Muscle layer of duodenum (tissue), 2 donors: ENCODE data around the gene SHROOM3.
A peak's percentile ranks its signal among the peaks of the same experiment; 100 is the strongest.

Source experiments
- H3K27ac ChIP-seq: one replicate; pipeline ENCODE4 v1.7.0; 2013; ENCODE audit warnings: mild to moderate bottlenecking, low read length
- H3K27me3 ChIP-seq: one replicate; pipeline ENCODE4 v1.7.0; 2013; ENCODE audit warnings: low read depth, mild to moderate bottlenecking, control low read depth, low read length
- H3K36me3 ChIP-seq, 2 donors: one replicate each; pipeline ENCODE4 v1.7.0; 2013; ENCODE audit warnings: low read length in 2 of 2, control low read depth in 1 of 2, mild to moderate bottlenecking in 1 of 2; ENCODE audit not compliant: insufficient read depth in 2 of 2, control insufficient read depth in 1 of 2
- H3K4me1 ChIP-seq, 2 donors: one replicate each; pipeline ENCODE4 v1.7.0; 2013; ENCODE audit warnings: low read length in 2 of 2, mild to moderate bottlenecking in 2 of 2, control low read depth in 1 of 2, moderate library complexity in 1 of 2; ENCODE audit not compliant: insufficient read depth in 2 of 2, control insufficient read depth in 1 of 2
- H3K4me3 ChIP-seq, 2 donors: one replicate each; pipeline ENCODE4 v1.7.0; 2013; ENCODE audit warnings: low read length in 2 of 2, low read depth in 1 of 2, mild to moderate bottlenecking in 1 of 2
- H3K9me3 ChIP-seq, 2 donors: one replicate each; pipeline ENCODE4 v1.7.0; 2013; ENCODE audit warnings: low read length in 2 of 2, control low read depth in 1 of 2, mild to moderate bottlenecking in 1 of 2; ENCODE audit not compliant: control insufficient read depth in 1 of 2
- donor health status: healthy.

The SHROOM3 gene

DNA sequence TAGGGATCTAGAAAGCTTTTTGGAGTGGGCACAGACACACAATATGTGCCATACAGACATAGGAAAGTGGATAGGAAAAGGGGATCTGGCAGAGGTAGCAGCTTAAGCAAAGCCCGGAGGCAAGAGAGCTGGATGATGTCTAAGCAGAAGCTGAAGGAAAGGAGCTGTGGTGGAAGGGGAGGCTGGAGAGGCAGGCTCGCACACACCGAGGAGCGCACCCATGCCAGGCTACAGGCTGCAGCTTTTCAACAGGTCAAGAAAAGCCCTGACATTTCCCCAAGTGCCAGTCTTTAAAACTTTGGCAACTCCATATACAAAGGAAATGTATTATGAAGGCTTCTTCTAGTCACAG lies 395.6 kb downstream of the SHROOM3 start:
- Histone ChIP-seq H3K4me1 (peaks cover 0 to 8% of the 10 kb centered on the region in 2 donors), H3K27ac (peak overlapping the region; percentile 91), H3K27me3 (no peaks in the 10 kb centered on the region), H3K4me3 (peak overlapping the region in 1 of 2 donors; percentile 47), H3K9me3 (no peaks in the 10 kb centered on the region), H3K36me3 (no peaks in the 10 kb centered on the region)

DNA sequence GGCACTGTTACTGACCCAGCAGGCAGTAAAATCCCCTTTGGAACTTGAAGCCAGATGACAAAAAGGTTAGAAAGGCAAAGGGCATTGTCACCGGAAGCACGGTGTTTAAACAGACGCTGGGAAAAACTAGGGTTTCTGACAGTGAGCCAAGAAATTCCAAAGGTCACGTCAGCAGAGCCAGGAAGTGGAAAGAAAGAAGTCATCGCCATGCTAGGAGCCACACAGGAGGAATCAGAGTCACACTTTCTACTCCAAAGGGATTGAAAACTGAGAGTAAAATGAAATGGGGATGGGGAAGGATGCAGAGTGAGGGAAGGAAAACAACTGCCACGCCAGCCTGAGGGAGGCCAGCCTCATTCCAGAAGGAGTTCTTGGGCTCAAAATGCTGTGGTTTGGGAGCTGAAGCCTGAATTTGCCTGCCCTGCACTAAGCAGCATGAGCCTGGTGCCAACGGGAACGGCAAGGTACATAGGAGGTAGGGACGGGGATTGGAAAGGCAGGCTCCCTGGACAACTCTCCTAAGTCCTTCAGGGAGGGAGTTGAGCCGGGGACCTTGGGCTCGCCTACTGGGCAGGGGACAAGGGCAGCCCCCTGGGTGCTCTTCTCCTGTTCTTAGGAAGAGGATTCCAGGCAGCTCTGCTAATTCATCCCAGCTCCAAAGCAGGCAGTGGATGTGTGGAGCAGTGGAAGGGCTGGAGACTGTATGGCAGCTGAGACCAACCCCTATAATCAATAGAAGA lies 396.1 kb downstream of the SHROOM3 start:
- peak overlapping the region in 1 of 2 donors; percentile 47 for H3K4me3 ChIP-seq
- no peaks in the 10 kb centered on the region for H3K27me3 ChIP-seq
- peaks cover 0 to 8% of the 10 kb centered on the region in 2 donors for H3K4me1 ChIP-seq
- no peaks in the 10 kb centered on the region for H3K9me3 ChIP-seq
- peak overlapping the region; percentile 91 for H3K27ac ChIP-seq
- no peaks in the 10 kb centered on the region for H3K36me3 ChIP-seq

DNA sequence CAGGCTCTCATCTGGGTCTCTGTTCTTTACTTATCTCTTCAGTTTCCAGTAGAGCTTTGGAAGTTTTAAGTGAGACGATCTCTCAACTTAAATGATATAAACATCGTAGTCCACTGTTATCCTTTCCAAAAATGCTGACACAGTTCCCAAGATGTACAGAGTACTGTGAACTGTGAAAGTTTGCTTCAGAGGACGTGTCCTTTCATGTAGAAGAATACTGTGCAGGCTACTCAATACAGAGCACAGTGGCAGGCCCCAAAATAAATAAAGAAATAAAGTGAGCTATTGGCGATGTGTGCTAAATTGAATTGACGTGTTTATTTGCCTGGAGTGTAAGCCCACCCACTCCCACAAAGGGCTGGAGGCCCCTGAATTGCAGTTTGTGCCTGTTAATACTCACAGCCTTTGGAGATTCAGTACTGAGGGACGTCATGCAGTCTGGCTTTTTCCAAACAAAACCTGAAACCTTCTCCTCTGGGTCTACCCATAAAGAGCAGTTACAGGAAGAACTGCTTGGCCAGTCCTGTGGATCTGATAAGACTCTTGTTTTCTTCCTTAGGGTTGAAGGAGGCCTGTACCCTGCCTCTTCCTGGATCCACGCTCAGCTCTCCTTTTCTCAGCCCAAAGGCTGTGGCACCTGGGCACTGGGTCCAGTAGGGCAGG lies 396.8 kb downstream of the SHROOM3 start:
- Histone ChIP-seq H3K36me3 (no peaks in the 10 kb centered on the region), H3K27ac (peak overlapping the region; percentile 91), H3K4me3 (peak overlapping the region in 1 of 2 donors; percentile 47), H3K9me3 (no peaks in the 10 kb centered on the region), H3K27me3 (no peaks in the 10 kb centered on the region), H3K4me1 (peaks cover 0 to 8% of the 10 kb centered on the region in 2 donors)
